Ishikawa (cell line): ENCODE measurements around the gene CAPZB.

Source experiments
- CREB1 ChIP-seq: IDR thresholded peaks from 2 replicates; pipeline ENCODE4 v1.6.1; 2012; ENCODE audit warnings: low read depth
- RAD21 ChIP-seq: IDR thresholded peaks from 2 replicates; pipeline ENCODE4 v1.6.1; 2012; ENCODE audit warnings: low read depth
- TAF1 ChIP-seq: IDR thresholded peaks from 2 replicates; pipeline ENCODE4 v1.6.1; 2012; ENCODE audit warnings: low read depth, mild to moderate bottlenecking
- ZBTB7A ChIP-seq: IDR thresholded peaks from 2 replicates; pipeline ENCODE4 v1.6.1; 2012; ENCODE audit warnings: low read depth
- TF ChIP-seq, protein P1 (sequence below): IDR thresholded peaks from 2 replicates; pipeline ENCODE4 v1.6.1; 2012; ENCODE audit warnings: low read depth, mild to moderate bottlenecking

DNA sequence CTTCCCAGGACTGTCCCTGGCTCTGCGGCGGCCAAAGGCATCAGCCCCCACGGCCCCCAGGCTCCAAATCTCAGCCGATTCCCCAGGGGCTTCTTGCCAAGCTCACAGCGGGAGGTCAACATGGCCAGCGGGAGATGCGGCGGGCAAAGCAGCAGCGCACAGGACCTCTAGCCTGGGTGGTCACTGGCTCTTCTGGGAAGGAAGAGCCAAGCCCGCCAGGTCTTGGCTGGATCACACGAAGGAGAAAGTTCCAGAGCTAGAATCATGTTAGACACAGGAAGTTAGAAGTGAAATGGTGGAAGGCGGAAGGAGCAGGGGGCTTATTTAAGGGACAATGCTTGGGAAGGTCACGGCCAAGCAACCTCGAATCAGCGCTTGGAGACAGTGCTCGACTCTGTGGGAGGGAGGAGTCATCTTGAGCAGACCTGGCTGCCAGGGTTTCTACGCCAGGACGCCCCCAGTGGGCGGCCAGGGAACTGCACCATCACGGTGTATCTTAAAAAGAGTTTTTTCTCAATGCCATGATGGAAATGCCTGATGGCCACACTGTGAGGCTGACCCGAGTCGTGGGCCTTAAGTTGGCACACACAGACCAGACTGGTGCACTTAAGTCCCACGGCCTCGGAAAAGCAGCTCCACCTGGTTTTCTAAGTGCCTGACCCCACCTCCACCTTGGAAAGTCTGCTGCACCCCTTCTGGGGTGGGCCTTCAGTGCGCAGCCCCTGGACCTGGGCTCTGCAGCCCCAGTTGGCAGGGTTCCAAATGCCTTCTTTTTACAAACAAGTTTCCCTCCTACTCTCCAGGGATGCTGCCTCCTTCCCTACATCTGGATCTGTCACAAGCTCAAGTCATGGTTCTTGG lies 143.9 kb downstream of the CAPZB start:
- TF ChIP-seq TAF1 (no peak), RAD21 (peak; percentile 52), ZBTB7A (no peak), CREB1 (no peak)
- TF ChIP-seq, protein P1, sequence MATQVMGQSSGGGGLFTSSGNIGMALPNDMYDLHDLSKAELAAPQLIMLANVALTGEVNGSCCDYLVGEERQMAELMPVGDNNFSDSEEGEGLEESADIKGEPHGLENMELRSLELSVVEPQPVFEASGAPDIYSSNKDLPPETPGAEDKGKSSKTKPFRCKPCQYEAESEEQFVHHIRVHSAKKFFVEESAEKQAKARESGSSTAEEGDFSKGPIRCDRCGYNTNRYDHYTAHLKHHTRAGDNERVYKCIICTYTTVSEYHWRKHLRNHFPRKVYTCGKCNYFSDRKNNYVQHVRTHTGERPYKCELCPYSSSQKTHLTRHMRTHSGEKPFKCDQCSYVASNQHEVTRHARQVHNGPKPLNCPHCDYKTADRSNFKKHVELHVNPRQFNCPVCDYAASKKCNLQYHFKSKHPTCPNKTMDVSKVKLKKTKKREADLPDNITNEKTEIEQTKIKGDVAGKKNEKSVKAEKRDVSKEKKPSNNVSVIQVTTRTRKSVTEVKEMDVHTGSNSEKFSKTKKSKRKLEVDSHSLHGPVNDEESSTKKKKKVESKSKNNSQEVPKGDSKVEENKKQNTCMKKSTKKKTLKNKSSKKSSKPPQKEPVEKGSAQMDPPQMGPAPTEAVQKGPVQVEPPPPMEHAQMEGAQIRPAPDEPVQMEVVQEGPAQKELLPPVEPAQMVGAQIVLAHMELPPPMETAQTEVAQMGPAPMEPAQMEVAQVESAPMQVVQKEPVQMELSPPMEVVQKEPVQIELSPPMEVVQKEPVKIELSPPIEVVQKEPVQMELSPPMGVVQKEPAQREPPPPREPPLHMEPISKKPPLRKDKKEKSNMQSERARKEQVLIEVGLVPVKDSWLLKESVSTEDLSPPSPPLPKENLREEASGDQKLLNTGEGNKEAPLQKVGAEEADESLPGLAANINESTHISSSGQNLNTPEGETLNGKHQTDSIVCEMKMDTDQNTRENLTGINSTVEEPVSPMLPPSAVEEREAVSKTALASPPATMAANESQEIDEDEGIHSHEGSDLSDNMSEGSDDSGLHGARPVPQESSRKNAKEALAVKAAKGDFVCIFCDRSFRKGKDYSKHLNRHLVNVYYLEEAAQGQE = no peak
